GM06990 (cell line): ENCODE measurements around the gene CKM.

Experiments used
- DNase-seq: peaks from one replicate; pipeline ENCODE4 v3.0.0-alpha.2; 2011; ENCODE audit not compliant: insufficient read length; ENCODE audit errors: extremely low read depth
- H3K27me3 ChIP-seq: replicated peaks from 2 replicates; pipeline ENCODE4 v1.6.0; 2011; ENCODE audit warnings: low read length; ENCODE audit not compliant: control insufficient read depth, insufficient read depth
- H3K36me3 ChIP-seq: 2 replicates; pipeline ENCODE4 v1.5.1; 2011; ENCODE audit warnings: low read length; ENCODE audit not compliant: control insufficient read depth, insufficient read depth
- H3K4me3 ChIP-seq: replicated peaks from 2 replicates; pipeline ENCODE4 v1.5.1; 2011; ENCODE audit warnings: low read depth, mild to moderate bottlenecking, control low read depth, low read length
- TF ChIP-seq, protein P1 (sequence below): IDR thresholded peaks from 2 replicates; pipeline ENCODE4 v1.5.1; 2011; ENCODE audit warnings: low read length, control low read depth, mild to moderate bottlenecking, inconsistent platforms; ENCODE audit not compliant: insufficient read depth, poor library complexity, severe bottlenecking

The CKM gene

GRCh38 chr19:45297674-45298073, 25.0 kb downstream of the CKM start:
- H3K27me3 ChIP-seq = no peaks in the 10 kb centered on the region
- H3K36me3 ChIP-seq = peaks cover 1% of the 10 kb centered on the region
- DNase-seq = no peak
- TF ChIP-seq, protein P1, sequence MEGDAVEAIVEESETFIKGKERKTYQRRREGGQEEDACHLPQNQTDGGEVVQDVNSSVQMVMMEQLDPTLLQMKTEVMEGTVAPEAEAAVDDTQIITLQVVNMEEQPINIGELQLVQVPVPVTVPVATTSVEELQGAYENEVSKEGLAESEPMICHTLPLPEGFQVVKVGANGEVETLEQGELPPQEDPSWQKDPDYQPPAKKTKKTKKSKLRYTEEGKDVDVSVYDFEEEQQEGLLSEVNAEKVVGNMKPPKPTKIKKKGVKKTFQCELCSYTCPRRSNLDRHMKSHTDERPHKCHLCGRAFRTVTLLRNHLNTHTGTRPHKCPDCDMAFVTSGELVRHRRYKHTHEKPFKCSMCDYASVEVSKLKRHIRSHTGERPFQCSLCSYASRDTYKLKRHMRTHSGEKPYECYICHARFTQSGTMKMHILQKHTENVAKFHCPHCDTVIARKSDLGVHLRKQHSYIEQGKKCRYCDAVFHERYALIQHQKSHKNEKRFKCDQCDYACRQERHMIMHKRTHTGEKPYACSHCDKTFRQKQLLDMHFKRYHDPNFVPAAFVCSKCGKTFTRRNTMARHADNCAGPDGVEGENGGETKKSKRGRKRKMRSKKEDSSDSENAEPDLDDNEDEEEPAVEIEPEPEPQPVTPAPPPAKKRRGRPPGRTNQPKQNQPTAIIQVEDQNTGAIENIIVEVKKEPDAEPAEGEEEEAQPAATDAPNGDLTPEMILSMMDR = no peak
- no peak overlapping the region for H3K4me3 ChIP-seq

- Histone ChIP-seq H3K4me3 (no peak overlapping the region), H3K27me3 (no peaks in the 10 kb centered on the region), H3K36me3 (peaks cover 1% of the 10 kb centered on the region)
- no peak for DNase-seq
- TF ChIP-seq, protein P1 = no peak
Measured at GRCh38 chr19:45296355-45296754, 26.3 kb downstream of the CKM start.

DNA sequence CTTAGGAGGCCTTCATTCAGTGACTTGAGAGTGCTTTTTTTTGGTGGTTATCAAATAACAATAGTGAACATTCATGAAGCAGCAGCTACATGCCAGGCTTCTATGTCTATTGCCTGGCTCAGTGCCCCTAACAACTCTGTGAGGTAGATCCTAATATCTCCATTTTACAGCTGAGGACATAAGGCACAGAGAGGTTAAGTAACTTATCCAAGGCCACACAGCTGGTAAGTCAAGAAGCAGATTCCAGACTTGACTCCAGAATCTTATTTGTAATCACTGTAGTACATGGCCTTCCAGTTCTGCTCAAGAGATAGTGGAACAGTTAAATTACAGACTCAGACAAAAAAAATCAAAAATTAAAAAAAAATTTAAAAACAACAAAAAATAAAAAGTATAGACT, 26.8 kb downstream of the CKM start:
- no peak for DNase-seq
- Histone ChIP-seq H3K27me3 (no peaks in the 10 kb centered on the region), H3K4me3 (no peak overlapping the region), H3K36me3 (peaks cover 1% of the 10 kb centered on the region)
- TF ChIP-seq, protein P1 = no peak

GRCh38 chr19:45294291-45295029, 28.2 kb downstream of the CKM start:
- DNase-seq = no peak
- Histone ChIP-seq H3K4me3 (no peak overlapping the region), H3K27me3 (no peaks in the 10 kb centered on the region), H3K36me3 (peaks cover 4% of the 10 kb centered on the region)
- TF ChIP-seq, protein P1 = no peak

DNA sequence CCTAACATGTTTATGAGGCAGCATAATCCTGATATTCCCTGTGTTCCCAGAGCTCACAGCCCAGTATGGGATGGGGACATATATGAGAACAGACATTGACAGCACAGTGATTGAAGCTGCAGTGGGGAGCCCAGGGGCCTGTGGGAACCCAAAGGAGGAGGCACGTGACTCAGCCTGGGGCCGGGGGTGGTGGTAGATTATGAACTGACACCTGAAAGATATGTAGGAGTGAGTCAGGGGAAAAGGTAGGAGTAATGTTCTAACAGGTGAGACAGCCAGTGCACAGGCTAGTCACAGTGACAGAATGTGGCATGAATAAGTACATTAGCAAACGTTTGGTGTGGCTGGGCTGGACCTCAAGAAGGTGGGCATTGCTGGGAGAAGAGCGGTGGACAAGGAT, 29.0 kb downstream of the CKM start:
- DNase-seq = no peak
- Histone ChIP-seq H3K27me3 (no peaks in the 10 kb centered on the region), H3K36me3 (peaks cover 4% of the 10 kb centered on the region), H3K4me3 (no peak overlapping the region)
- TF ChIP-seq, protein P1 = no peak
